ENCODE data around the gene FBXO8.
"Not testable (repeated sequence)": the region's sequence is repeated elsewhere in the genome, so short reads cannot be mapped to it uniquely, and the experiment has no call there.

The FBXO8 gene

DNA sequence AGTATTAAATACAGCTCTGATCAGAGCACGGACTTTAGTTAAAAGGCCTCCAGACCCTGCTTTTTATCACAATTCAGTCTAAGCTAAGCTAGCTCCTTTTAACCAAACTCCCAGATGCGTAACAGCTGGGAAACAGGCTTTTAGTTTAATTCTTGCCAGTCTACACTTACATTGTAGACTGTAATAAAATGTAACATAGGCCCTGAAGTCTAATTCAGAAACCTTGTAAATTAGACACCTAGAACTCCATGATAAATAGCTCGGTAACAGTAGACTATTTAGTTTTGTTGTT lies 20.1 kb downstream of the FBXO8 start:
- TF ChIP-seq, protein P1, sequence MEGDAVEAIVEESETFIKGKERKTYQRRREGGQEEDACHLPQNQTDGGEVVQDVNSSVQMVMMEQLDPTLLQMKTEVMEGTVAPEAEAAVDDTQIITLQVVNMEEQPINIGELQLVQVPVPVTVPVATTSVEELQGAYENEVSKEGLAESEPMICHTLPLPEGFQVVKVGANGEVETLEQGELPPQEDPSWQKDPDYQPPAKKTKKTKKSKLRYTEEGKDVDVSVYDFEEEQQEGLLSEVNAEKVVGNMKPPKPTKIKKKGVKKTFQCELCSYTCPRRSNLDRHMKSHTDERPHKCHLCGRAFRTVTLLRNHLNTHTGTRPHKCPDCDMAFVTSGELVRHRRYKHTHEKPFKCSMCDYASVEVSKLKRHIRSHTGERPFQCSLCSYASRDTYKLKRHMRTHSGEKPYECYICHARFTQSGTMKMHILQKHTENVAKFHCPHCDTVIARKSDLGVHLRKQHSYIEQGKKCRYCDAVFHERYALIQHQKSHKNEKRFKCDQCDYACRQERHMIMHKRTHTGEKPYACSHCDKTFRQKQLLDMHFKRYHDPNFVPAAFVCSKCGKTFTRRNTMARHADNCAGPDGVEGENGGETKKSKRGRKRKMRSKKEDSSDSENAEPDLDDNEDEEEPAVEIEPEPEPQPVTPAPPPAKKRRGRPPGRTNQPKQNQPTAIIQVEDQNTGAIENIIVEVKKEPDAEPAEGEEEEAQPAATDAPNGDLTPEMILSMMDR (IDR thresholded peaks at IDR 0.05; ENCODE audit: borderline replicate concordance, control extremely low read depth, extremely low read depth, insufficient read depth, missing control alignments) = no peak
- in situ Hi-C loops (cut with MboI; ENCODE audit: low sequenced_read_pairs, unreplicated experiment) = no loop called here
- DNase-seq (ENCODE audit: low spot score) = no peak

DNA sequence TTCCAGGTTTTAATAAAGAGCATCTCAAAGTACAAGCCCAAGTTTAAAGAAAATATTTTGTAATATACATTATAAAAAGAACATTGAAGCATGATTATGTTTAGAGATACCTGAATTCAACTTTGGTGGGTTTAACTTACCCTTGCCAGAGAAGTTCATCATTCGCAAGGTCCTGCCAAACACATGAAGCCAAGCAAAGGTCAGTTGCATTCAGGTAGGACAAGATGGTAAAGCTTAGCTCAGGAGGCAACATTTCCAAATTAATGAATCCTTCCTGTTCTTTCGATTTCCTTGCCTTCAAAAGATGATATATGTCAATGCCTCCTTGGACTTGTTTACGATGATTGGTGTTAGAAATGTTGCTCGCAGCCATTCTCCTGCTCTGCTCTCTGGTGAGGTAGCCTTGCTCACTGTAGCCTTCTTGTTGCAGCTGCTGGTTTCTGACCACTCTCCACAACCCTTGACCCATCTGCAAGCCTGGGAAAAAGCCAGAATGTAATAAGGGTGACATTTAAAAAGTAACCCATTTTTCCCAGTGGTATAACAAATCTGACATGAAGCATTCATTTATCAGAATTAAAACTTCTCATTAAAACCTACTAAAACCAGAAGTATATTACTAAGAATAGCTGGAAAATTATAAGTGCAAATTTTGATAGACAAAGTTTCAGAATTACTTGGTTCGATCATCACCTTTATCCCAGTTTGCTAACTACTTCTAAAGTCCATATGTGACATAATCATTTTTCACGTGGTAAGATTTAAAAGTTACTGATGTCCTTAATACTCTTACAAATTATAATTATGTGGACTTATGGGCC lies 20.6 kb downstream of the FBXO8 start:
- in situ Hi-C loops (cut with MboI; ENCODE audit: low sequenced_read_pairs, unreplicated experiment) = no loop called here
- TF ChIP-seq, protein P1 (IDR thresholded peaks at IDR 0.05; ENCODE audit: borderline replicate concordance, control extremely low read depth, extremely low read depth, insufficient read depth, missing control alignments) = no peak
- DNase-seq (ENCODE audit: low spot score) = no peak

DNA sequence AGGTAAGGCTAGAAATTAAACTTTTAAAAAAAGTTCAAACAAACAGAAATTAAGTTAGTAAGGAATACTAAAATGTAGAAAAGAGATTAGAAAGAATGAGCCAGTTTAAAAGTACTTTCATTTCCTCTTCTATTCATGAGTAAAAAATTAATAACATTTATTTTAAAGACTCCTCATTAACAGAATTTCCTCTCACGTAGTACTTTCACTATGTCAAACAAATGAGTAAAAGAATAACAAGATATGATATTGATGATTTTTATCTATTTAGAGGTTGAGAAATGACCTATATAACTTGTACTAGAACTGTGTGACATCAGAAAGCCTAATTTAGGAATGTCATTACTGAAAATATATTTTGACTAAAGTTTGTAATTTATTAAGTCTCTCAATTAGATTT lies 22.0 kb downstream of the FBXO8 start:
- in situ Hi-C loops (cut with MboI; ENCODE audit: low sequenced_read_pairs, unreplicated experiment); DNase-seq (ENCODE audit: low spot score): not testable (repeated sequence)

DNA sequence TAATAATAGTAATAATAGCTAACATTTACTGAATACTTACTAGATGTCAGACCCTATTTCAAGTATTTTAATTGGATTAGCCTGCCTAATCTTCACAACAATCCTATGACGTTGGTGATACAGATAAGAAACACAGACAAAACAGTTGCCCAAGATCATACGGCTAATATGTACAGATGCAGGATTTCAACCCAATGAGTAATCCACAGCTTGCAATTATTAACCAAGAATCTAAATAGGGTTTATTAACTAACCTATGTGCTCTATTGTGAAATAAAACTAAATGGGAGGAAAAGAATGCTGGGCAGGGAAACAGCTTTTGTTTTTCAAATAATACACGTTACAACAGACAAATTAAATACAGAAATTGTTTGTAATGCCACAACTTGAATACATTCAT lies 23.4 kb downstream of the FBXO8 start:
- in situ Hi-C loops (cut with MboI; ENCODE audit: low sequenced_read_pairs, unreplicated experiment) = no loop called here
- DNase-seq (ENCODE audit: low spot score) = no peak
- TF ChIP-seq, protein P1 (IDR thresholded peaks at IDR 0.05; ENCODE audit: borderline replicate concordance, control extremely low read depth, extremely low read depth, insufficient read depth, missing control alignments) = no peak

DNA sequence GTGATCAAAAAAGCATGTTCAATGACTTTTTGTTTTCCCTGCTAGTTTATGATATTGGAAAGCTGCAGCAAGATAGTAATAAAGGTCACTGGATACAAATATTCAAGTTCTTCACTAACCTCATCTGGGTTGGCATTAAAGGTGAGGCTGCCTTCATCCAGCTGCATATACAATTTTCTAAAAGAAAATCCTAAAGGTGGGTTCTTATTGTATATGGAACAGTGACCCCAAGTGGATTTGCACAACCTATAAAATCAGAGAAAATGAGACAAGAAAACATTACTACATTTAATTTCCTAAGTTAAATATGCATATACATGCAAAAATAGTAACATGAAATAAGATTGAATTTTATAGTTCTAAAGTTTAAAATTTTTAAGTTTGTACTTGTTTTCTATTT lies 23.9 kb downstream of the FBXO8 start:
- DNase-seq (ENCODE audit: low spot score) = no peak
- in situ Hi-C loops (cut with MboI; ENCODE audit: low sequenced_read_pairs, unreplicated experiment) = no loop called here
- TF ChIP-seq, protein P1 (IDR thresholded peaks at IDR 0.05; ENCODE audit: borderline replicate concordance, control extremely low read depth, extremely low read depth, insufficient read depth, missing control alignments) = no peak

DNA sequence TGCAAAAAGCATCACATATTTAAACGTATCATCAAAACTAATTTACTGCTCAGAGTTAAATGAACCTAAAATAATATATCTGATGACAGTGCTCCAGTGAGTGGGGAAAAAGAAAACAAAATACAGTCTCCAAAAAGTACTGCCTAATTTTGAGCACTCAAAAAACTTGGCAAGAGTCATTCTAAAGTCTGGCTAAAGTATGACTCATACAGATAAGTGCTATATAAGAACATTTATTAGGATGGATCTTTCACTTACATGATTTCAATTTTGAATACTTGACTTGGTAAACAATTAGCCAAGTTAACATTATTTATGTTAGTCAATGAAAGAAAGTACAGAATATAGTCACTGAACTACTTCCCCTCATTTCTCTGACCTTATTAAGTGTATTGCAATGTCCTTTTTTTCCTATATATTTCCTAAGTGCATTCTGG lies 27.2 kb downstream of the FBXO8 start:
- no peak for DNase-seq (ENCODE audit: low spot score)
- in situ Hi-C loops (cut with MboI; ENCODE audit: low sequenced_read_pairs, unreplicated experiment) = no loop called here
- TF ChIP-seq, protein P1 (IDR thresholded peaks at IDR 0.05; ENCODE audit: borderline replicate concordance, control extremely low read depth, extremely low read depth, insufficient read depth, missing control alignments) = no peak

DNA sequence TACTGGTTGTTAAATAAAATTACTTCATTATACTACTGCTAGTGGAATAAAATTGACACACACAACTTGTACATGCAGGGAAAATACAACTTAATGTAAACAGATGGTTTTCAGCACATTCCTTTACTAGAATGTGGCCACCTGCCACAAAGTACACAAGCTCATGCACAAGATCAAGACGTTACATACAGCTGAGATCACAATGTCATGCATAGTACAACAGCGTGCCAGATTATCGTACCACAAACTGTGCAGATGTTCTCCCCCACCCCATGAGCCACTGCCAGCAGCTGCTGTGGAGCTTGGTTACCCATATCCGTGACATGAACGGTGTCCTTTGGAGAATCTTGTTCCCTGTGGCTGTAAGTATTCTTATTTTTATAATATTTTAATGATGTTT lies 27.7 kb downstream of the FBXO8 start:
- TF ChIP-seq, protein P1 (IDR thresholded peaks at IDR 0.05; ENCODE audit: borderline replicate concordance, control extremely low read depth, extremely low read depth, insufficient read depth, missing control alignments) = no peak
- in situ Hi-C loops (cut with MboI; ENCODE audit: low sequenced_read_pairs, unreplicated experiment) = no loop called here
- DNase-seq (ENCODE audit: low spot score) = no peak
